HCT116 (cell line): ENCODE measurements around the gene RELCH. TPM values are rescaled to one million over a fixed set of nuclear protein-coding genes. Genes with fewer than 3 reads are reported as not detected.

ENCODE experiments used
- ATAC-seq: fragments of 200-7000 bp; cut with Tn5 transposase; 2 replicates; pipeline ENCODE4 v1.9.1; 2020; ENCODE audit warnings: mild to moderate bottlenecking, moderate library complexity
- BruUV-seq: library from RNA; stranded (reverse); fragments of 400-500 nt; replicated peaks from 2 replicates; lab custom pipeline; 2021; lab: Mats Ljungman, UMichigan
- CTCF ChIA-PET: fragments of 300-600 bp; sonication (Branson Sonifier 250); formaldehyde crosslinking; loops from one replicate; lab custom pipeline; 2021; ENCODE audit warnings: antibody characterized with exemption; lab: Charles Lee
- POLR2A ChIA-PET: fragments of 300-600, 350-600 bp; sonication (Branson Sonifier 250); formaldehyde crosslinking; loops from one replicate; lab custom pipeline; 2021; ENCODE audit warnings: antibody characterized with exemption; lab: Charles Lee
- RAD21 ChIA-PET, 2 experiments: fragments of 300-600 bp; sonication (Branson Sonifier 250); formaldehyde crosslinking; loops; one replicate each; lab custom pipeline; 2023; ENCODE audit warnings: low total read pairs in 2 of 2; ENCODE audit not compliant: uncharacterized antibody in 2 of 2, unreplicated experiment in 2 of 2, low non-redundant PET in 1 of 2; lab: Charles Lee
- DNase-seq: peaks from one replicate; pipeline ENCODE4 v3.0.0-alpha.2; 2010; ENCODE audit warnings: low read depth, low spot score
- H2AFZ ChIP-seq: fragments of 200-600 bp; shearing (Covaris generic), sonication (generic); 2 replicates; pipeline ENCODE4 v1.6.1; 2017; ENCODE audit warnings: low read depth, mixed run types, mixed read lengths, antibody characterized with exemption, low read length; ENCODE audit not compliant: poor library complexity, severe bottlenecking
- H3K27ac ChIP-seq: 2 replicates; pipeline ENCODE4 v1.5.1; 2012; ENCODE audit warnings: low read depth, low read length
- H3K27me3 ChIP-seq: fragments of 200-600 bp; sonication (generic); 2 replicates; pipeline ENCODE4 v1.6.1; 2016; ENCODE audit warnings: mixed run types, low read length, mixed read lengths; ENCODE audit not compliant: insufficient read depth
- H3K36me3 ChIP-seq, 2 experiments: fragments of 200-500 bp in 1 of 2; fragments of 200-600 bp in 1 of 2; sonication (Bioruptor generic) in 1 of 2; sonication (generic) in 1 of 2; 2 replicates each; pipeline versions ENCODE4 v1.5.1 to v1.6.1; 2014 to 2016; ENCODE audit warnings: low read length in 2 of 2, inconsistent platforms in 1 of 2, mixed read lengths in 1 of 2, mixed run types in 1 of 2; ENCODE audit not compliant: insufficient read depth in 2 of 2, control insufficient read depth in 1 of 2
- H3K4me1 ChIP-seq, 2 experiments: fragments of 200-600 bp in 1 of 2; sonication (generic) in 1 of 2; 2 replicates each; pipeline versions ENCODE4 v1.5.1 to v1.6.1; 2012 to 2017; ENCODE audit warnings: low read length in 2 of 2, inconsistent platforms in 1 of 2, mild to moderate bottlenecking in 1 of 2, mixed read lengths in 1 of 2, mixed run types in 1 of 2, moderate library complexity in 1 of 2; ENCODE audit not compliant: insufficient read depth in 2 of 2, control insufficient read depth in 1 of 2
- H3K4me2 ChIP-seq: fragments of 200-600 bp; sonication (generic); 2 replicates; pipeline ENCODE4 v1.6.1; 2017; ENCODE audit warnings: mixed run types, low read length, mixed read lengths
- H3K4me3 ChIP-seq, 2 experiments: fragments of 200-600 bp in 1 of 2; sonication (generic) in 1 of 2; replicated peaks in 1 of 2; 2 replicates each; pipeline ENCODE4 v1.5.1; 2011 to 2016; ENCODE audit warnings: low read length in 2 of 2, control low read depth in 1 of 2, low read depth in 1 of 2, mild to moderate bottlenecking in 1 of 2, mixed read lengths in 1 of 2, mixed run types in 1 of 2
- H3K79me2 ChIP-seq: fragments of 200-600 bp; sonication (generic); 2 replicates; pipeline ENCODE4 v1.6.1; 2017; ENCODE audit warnings: mild to moderate bottlenecking, mixed run types, low read length, moderate library complexity, mixed read lengths; ENCODE audit not compliant: insufficient read depth
- H3K9ac ChIP-seq: fragments of 200-600 bp; sonication (generic); 2 replicates; pipeline ENCODE4 v1.6.1; 2016; ENCODE audit warnings: low read length, mixed read lengths
- H3K9me2 ChIP-seq: fragments of 200-600 bp; sonication (generic), shearing (Covaris generic); 2 replicates; pipeline ENCODE4 v1.6.1; 2017; ENCODE audit warnings: mixed run types, mild to moderate bottlenecking, moderate library complexity; ENCODE audit not compliant: insufficient read depth
- H3K9me3 ChIP-seq, 2 experiments: fragments of 200-500 bp in 1 of 2; fragments of 200-600 bp in 1 of 2; sonication (Bioruptor generic) in 1 of 2; sonication (generic) in 1 of 2; 2 replicates each; pipeline ENCODE4 v1.6.1; 2014 to 2017; ENCODE audit warnings: low read length in 2 of 2, mixed read lengths in 2 of 2, inconsistent platforms in 1 of 2, low read depth in 1 of 2, mild to moderate bottlenecking in 1 of 2, mixed run types in 1 of 2, moderate library complexity in 1 of 2; ENCODE audit not compliant: control insufficient read depth in 1 of 2, insufficient read depth in 1 of 2
- H4K20me1 ChIP-seq: fragments of 200-600 bp; sonication (generic), shearing (Covaris generic); 2 replicates; pipeline ENCODE4 v1.6.1; 2017; ENCODE audit warnings: mixed run types, mild to moderate bottlenecking, moderate library complexity; ENCODE audit not compliant: insufficient read depth
- CBX3 ChIP-seq: IDR thresholded peaks from 2 replicates; pipeline ENCODE4 v1.6.1; 2012; ENCODE audit warnings: low read depth
- CEBPB ChIP-seq: IDR thresholded peaks from 2 replicates; pipeline ENCODE4 v1.6.1; 2012; ENCODE audit warnings: low read depth
- EZH2 ChIP-seq: fragments of 200-600 bp; sonication (generic); IDR thresholded peaks from 2 replicates; pipeline ENCODE4 v1.6.1; 2017; ENCODE audit warnings: antibody characterized with exemption, mixed run types
- JUND ChIP-seq: IDR thresholded peaks from 2 replicates; pipeline ENCODE4 v1.6.1; 2012
- SIN3A ChIP-seq: IDR thresholded peaks from 2 replicates; pipeline ENCODE4 v1.6.1; 2012; ENCODE audit warnings: low read depth
- SRF ChIP-seq: IDR thresholded peaks from 2 replicates; pipeline ENCODE4 v1.6.1; 2012; ENCODE audit warnings: low read depth
- YY1 ChIP-seq: IDR thresholded peaks from 2 replicates; pipeline ENCODE4 v1.6.1; 2011; ENCODE audit warnings: low read length, low read depth, moderate library complexity, mild to moderate bottlenecking; ENCODE audit not compliant: insufficient replicate concordance; ENCODE audit errors: extremely low read depth
- intact Hi-C: fragments of 100-400 bp; cut with micrococcal nuclease; formaldehyde crosslinking; loops from 2 replicates; pipeline ENCODE4 v1.10.0; 2022
- total RNA-seq: library from RNA; stranded (reverse); gene quantifications from one replicate; pipeline ENCODE4 v1.2.1, GENCODE V29; 2021; ENCODE audit not compliant: unreplicated experiment
- TF ChIP-seq, protein P1 (sequence below): IDR thresholded peaks from 2 replicates; pipeline ENCODE4 v1.6.1; 2011; ENCODE audit warnings: mild to moderate bottlenecking, low read length, moderate library complexity; ENCODE audit not compliant: insufficient replicate concordance; ENCODE audit errors: extremely low read depth
- TF ChIP-seq, protein P2 (sequence below): IDR thresholded peaks from 2 replicates; pipeline ENCODE4 v1.6.1; 2012
- TF ChIP-seq, protein P3 (sequence below), 3 experiments: fragments of 200-600 bp in 1 of 3; sonication (generic) in 1 of 3; IDR thresholded peaks in 2 of 3; conservative IDR thresholded peaks in 1 of 3; 2 replicates each; pipeline ENCODE4 v1.5.1; 2012 to 2017; ENCODE audit warnings: low read depth in 2 of 3, low read length in 2 of 3, antibody characterized with exemption in 1 of 3, borderline replicate concordance in 1 of 3, control low read depth in 1 of 3, mild to moderate bottlenecking in 1 of 3, mixed read lengths in 1 of 3, mixed run types in 1 of 3, moderate library complexity in 1 of 3; ENCODE audit not compliant: insufficient read depth in 1 of 3
- TF ChIP-seq, protein P4 (sequence below): IDR thresholded peaks from 2 replicates; pipeline ENCODE4 v1.6.1; 2012; ENCODE audit warnings: low read depth
- TF ChIP-seq, protein P5 (sequence below): IDR thresholded peaks from 2 replicates; pipeline ENCODE4 v1.6.1; 2012

The RELCH gene
- total RNA-seq, 1 experiment from 2014 or later, result 17.4 TPM

DNA sequence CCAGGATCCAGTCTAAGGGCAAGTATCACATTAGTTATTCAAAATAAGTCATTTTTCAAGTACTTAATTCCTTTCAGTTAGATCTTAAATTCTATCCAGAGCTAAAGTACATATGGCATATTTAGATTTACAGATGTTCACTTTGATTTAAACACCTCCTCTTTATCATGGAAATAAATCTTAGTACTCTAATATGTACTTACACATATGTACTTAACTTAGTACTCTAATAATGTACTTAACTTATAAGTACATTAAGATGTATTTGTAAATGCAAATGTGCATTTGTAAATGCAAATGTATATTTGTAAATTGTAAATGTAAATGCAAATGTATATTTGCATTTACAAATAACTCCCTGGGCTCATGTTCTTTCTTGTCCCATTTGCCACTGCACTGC lies 14.8 kb upstream of the RELCH start:
- Histone ChIP-seq H3K79me2 (0 out of 2 replicates have a peak, but pooled peaks cover 3% of the 10 kb centered on the region), H3K4me2 (no peak overlapping the region), H3K27ac (no peak overlapping the region), H3K27me3 (no peaks in the 10 kb centered on the region), H3K36me3 (no peaks in the 10 kb centered on the region), H3K9me3 (no peaks in the 10 kb centered on the region), H2AFZ (no peak overlapping the region), H4K20me1 (no peaks in the 10 kb centered on the region), H3K9me2 (no peaks in the 10 kb centered on the region), H3K4me1 (no peaks in the 10 kb centered on the region), H3K9ac (no peak overlapping the region), H3K4me3 (no peak overlapping the region)
- no TSS peak for BruUV-seq
- RAD21 ChIA-PET, result no interaction called here
- POLR2A ChIA-PET, result no interaction called here
- CTCF ChIA-PET, result no interaction called here
- intact Hi-C loops, result no loop called here
- TF ChIP-seq, protein P1, sequence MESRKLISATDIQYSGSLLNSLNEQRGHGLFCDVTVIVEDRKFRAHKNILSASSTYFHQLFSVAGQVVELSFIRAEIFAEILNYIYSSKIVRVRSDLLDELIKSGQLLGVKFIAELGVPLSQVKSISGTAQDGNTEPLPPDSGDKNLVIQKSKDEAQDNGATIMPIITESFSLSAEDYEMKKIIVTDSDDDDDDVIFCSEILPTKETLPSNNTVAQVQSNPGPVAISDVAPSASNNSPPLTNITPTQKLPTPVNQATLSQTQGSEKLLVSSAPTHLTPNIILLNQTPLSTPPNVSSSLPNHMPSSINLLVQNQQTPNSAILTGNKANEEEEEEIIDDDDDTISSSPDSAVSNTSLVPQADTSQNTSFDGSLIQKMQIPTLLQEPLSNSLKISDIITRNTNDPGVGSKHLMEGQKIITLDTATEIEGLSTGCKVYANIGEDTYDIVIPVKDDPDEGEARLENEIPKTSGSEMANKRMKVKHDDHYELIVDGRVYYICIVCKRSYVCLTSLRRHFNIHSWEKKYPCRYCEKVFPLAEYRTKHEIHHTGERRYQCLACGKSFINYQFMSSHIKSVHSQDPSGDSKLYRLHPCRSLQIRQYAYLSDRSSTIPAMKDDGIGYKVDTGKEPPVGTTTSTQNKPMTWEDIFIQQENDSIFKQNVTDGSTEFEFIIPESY, result no peak
- ATAC-seq (no peak), DNase-seq (no peak)

DNA sequence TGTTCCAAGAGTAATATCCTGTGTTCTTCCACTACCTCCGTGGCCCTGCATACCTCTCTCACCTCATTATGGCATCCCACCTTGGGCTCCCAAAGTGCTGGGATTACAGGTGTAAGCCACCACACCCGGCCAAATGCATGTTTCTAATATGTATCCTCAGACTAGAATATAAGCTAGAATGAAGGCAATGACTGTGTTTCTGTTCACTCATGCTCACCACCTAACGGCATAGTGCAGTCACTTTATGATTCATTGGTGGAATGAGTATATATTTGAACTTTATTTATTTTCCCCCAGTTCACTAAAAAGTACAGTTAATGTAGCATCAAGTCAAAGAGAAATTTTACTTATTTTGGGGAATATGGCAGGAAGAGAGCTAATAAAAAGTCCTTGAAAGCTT lies 11.5 kb upstream of the RELCH start:
- Histone ChIP-seq H3K9me3 (no peaks in the 10 kb centered on the region), H3K4me1 (no peaks in the 10 kb centered on the region), H3K79me2 (0 out of 2 replicates have a peak, but pooled peaks cover 3% of the 10 kb centered on the region), H3K4me3 (no peak overlapping the region), H3K4me2 (no peak overlapping the region), H3K9ac (no peak overlapping the region), H3K9me2 (no peaks in the 10 kb centered on the region), H4K20me1 (no peaks in the 10 kb centered on the region), H3K36me3 (no peaks in the 10 kb centered on the region), H2AFZ (no peak overlapping the region), H3K27me3 (no peaks in the 10 kb centered on the region), H3K27ac (no peak overlapping the region)
- POLR2A ChIA-PET, result interaction anchor here (1.0 kb wide), 1 partner anchor 11 kb away, joined by 4 read pairs; the partner anchor contains the start of genes PIGN and RELCH
- RAD21 ChIA-PET, result no interaction called here
- intact Hi-C loops, result no loop called here
- DNase-seq, result no peak
- CTCF ChIA-PET, result no interaction called here
- no peak for ATAC-seq
- BruUV-seq, result no TSS peak
- TF ChIP-seq SIN3A (no peak), YY1 (no peak), CEBPB (no peak), CBX3 (no peak), JUND (no peak), SRF (no peak), EZH2 (no peak)
- TF ChIP-seq, protein P2, sequence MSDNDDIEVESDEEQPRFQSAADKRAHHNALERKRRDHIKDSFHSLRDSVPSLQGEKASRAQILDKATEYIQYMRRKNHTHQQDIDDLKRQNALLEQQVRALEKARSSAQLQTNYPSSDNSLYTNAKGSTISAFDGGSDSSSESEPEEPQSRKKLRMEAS, result no peak
- TF ChIP-seq, protein P3, sequence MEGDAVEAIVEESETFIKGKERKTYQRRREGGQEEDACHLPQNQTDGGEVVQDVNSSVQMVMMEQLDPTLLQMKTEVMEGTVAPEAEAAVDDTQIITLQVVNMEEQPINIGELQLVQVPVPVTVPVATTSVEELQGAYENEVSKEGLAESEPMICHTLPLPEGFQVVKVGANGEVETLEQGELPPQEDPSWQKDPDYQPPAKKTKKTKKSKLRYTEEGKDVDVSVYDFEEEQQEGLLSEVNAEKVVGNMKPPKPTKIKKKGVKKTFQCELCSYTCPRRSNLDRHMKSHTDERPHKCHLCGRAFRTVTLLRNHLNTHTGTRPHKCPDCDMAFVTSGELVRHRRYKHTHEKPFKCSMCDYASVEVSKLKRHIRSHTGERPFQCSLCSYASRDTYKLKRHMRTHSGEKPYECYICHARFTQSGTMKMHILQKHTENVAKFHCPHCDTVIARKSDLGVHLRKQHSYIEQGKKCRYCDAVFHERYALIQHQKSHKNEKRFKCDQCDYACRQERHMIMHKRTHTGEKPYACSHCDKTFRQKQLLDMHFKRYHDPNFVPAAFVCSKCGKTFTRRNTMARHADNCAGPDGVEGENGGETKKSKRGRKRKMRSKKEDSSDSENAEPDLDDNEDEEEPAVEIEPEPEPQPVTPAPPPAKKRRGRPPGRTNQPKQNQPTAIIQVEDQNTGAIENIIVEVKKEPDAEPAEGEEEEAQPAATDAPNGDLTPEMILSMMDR (IDR thresholded peaks at IDR 0.05 in 2 of 3, conservative IDR thresholded peaks at IDR 0.05 in 1 of 3; ENCODE audit: borderline replicate concordance in 1 of 3, insufficient read depth in 1 of 3, low read depth in 2 of 3, low read length in 2 of 3), result no peak
- TF ChIP-seq, protein P4, sequence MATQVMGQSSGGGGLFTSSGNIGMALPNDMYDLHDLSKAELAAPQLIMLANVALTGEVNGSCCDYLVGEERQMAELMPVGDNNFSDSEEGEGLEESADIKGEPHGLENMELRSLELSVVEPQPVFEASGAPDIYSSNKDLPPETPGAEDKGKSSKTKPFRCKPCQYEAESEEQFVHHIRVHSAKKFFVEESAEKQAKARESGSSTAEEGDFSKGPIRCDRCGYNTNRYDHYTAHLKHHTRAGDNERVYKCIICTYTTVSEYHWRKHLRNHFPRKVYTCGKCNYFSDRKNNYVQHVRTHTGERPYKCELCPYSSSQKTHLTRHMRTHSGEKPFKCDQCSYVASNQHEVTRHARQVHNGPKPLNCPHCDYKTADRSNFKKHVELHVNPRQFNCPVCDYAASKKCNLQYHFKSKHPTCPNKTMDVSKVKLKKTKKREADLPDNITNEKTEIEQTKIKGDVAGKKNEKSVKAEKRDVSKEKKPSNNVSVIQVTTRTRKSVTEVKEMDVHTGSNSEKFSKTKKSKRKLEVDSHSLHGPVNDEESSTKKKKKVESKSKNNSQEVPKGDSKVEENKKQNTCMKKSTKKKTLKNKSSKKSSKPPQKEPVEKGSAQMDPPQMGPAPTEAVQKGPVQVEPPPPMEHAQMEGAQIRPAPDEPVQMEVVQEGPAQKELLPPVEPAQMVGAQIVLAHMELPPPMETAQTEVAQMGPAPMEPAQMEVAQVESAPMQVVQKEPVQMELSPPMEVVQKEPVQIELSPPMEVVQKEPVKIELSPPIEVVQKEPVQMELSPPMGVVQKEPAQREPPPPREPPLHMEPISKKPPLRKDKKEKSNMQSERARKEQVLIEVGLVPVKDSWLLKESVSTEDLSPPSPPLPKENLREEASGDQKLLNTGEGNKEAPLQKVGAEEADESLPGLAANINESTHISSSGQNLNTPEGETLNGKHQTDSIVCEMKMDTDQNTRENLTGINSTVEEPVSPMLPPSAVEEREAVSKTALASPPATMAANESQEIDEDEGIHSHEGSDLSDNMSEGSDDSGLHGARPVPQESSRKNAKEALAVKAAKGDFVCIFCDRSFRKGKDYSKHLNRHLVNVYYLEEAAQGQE, result no peak
- TF ChIP-seq, protein P5, sequence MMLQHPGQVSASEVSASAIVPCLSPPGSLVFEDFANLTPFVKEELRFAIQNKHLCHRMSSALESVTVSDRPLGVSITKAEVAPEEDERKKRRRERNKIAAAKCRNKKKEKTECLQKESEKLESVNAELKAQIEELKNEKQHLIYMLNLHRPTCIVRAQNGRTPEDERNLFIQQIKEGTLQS, result no peak
